BJ (cell line): ENCODE results near the gene TTC7B. TPM values are rescaled to one million over a fixed set of nuclear protein-coding genes. Genes with fewer than 3 reads are reported as not detected.

Source experiments
- CTCF ChIA-PET: fragments of 350-600 bp; formaldehyde crosslinking; extraction: SDS; loops from one replicate; lab custom pipeline; 2021; ENCODE audit warnings: antibody characterized with exemption, inconsistent platforms; lab: Yijun Ruan, JAX
- POLR2A ChIA-PET: fragments of 300-600 bp; sonication (Branson Sonifier 250); formaldehyde crosslinking; extraction: SDS; loops from one replicate; lab custom pipeline; 2021; ENCODE audit warnings: antibody characterized with exemption; lab: Charles Lee
- DNase-seq: peaks from one replicate; pipeline ENCODE4 v3.0.0-alpha.2; 2011; ENCODE audit warnings: low read depth
- H3K27me3 ChIP-seq: 2 replicates; pipeline ENCODE4 v1.6.0; 2011; ENCODE audit warnings: low read length; ENCODE audit not compliant: control insufficient read depth, insufficient read depth
- H3K36me3 ChIP-seq: 2 replicates; pipeline ENCODE4 v1.5.1; 2011; ENCODE audit warnings: low read length; ENCODE audit not compliant: control insufficient read depth, insufficient read depth
- H3K4me3 ChIP-seq: 2 replicates; pipeline ENCODE4 v1.5.1; 2011; ENCODE audit warnings: low read depth, mild to moderate bottlenecking, control low read depth, low read length
- CTCF ChIP-seq: IDR thresholded peaks from 2 replicates; pipeline ENCODE4 v1.5.1; 2011; ENCODE audit warnings: low read depth, mild to moderate bottlenecking, control low read depth, inconsistent platforms, low read length, moderate library complexity; ENCODE audit not compliant: insufficient read depth
- polyA plus RNA-seq: library from polyadenylated mRNA; depleted of rRNA; stranded (reverse); fragments of >200 nt; gene quantifications from 2 replicates; pipeline ENCODE4 v1.2.3, GENCODE V29; 2011

The TTC7B gene
- polyA plus RNA-seq, 1 experiment, result 46.9 TPM

- Histone ChIP-seq H3K36me3 (no peaks in the 10 kb centered on the region), H3K4me3 (no peak overlapping the region), H3K27me3 (peaks cover under 1% of the 10 kb centered on the region; the same call in 1 of the 2 replicates)
- CTCF ChIA-PET, result no interaction called here
- POLR2A ChIA-PET, result no interaction called here
- no peak for DNase-seq
- TF ChIP-seq CTCF, result no peak
Measured at GRCh38 chr14:90513161-90514014, 302.8 kb downstream of the TTC7B start.

DNA sequence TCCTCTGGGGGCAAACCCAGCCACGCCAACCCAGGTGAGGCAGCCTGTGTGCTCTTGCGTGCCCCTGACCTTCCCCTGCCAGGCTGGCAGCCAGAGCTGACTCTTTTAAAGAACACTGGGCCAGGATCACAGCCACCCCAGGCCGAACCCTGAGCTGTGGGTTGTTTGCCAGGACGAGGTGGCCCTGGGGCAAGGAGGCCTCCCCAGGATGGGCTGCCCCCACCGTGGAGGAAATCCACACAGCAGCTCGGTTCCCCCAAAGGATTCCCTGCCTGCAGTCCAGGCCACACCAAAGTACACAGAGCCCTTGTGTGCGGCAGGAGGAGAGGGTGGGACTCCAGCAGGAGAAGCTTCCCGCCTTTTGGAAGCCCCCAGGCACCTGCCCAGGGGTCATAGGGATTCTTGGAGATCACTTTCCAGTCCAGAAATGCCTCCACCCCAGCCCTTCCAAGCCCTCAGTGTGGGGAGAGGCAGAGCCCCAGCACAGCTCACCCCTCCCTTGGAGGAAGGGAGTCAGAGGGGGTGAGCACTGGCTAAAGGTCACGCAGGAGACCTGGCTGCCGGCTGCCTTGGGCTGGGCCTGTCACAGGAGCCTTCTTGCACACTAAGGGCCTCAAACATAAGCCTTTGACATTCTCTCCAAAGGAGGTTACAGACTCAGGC, 303.8 kb downstream of the TTC7B start:
- Histone ChIP-seq H3K4me3 (no peak overlapping the region), H3K36me3 (no peaks in the 10 kb centered on the region), H3K27me3 (no peaks in the 10 kb centered on the region; the same call in 1 of the 2 replicates)
- ChIA-PET POLR2A (no interaction called here), CTCF (no interaction called here)
- TF ChIP-seq CTCF, result no peak
- DNase-seq, result no peak

- CTCF ChIA-PET, result no interaction called here
- no peak overlapping the region for H3K4me3 ChIP-seq
- POLR2A ChIA-PET, result no interaction called here
- no peaks in the 10 kb centered on the region; the same call in 1 of the 2 replicates for H3K27me3 ChIP-seq
- no peaks in the 10 kb centered on the region for H3K36me3 ChIP-seq
- no peak for TF ChIP-seq CTCF
- no peak for DNase-seq
Measured at GRCh38 chr14:90511795-90512328, 304.4 kb downstream of the TTC7B start.

DNA sequence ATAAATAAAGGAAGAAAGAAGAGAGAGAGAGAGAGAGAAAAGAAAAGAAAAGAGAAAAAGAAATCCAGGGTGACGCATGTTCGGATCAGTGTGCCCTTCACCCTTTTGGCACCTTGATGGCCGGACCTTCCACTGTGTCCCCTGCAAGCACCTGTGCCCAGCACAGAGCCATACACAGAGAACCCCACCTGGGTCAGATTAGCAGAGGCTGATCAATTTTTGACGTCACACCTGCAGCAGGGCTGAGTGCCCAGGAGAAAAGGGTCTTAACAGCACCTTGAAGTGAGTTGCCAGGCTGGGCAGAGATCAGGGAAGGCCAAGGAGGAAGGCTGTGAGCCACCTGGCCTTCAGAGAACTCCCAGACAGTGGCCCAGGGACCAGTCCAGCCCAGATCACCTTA, 305.0 kb downstream of the TTC7B start:
- DNase-seq, result no peak
- POLR2A ChIA-PET, result no interaction called here
- no peaks in the 10 kb centered on the region for H3K36me3 ChIP-seq
- H3K27me3 ChIP-seq, result no peaks in the 10 kb centered on the region; the same call in 1 of the 2 replicates
- CTCF ChIA-PET, result no interaction called here
- H3K4me3 ChIP-seq, result no peak overlapping the region
- no peak for TF ChIP-seq CTCF

GRCh38 chr14:90510159-90510558, 306.1 kb downstream of the TTC7B start:
- TF ChIP-seq CTCF, result no peak
- no peak overlapping the region for H3K4me3 ChIP-seq
- no peak for DNase-seq
- H3K27me3 ChIP-seq, result no peaks in the 10 kb centered on the region
- H3K36me3 ChIP-seq, result no peaks in the 10 kb centered on the region
- ChIA-PET CTCF (no interaction called here), POLR2A (no interaction called here)
